Neural progenitor cell (in vitro differentiated cells): ENCODE results near the gene ADARB2.

Source experiments
- EZH2 ChIP-seq: fragments of 200-600 bp; sonication (generic); IDR thresholded peaks from 2 replicates; pipeline ENCODE4 v1.6.1; 2017; ENCODE audit warnings: antibody characterized with exemption, mild to moderate bottlenecking, moderate library complexity
- EZH2phosphoT487 ChIP-seq: fragments of 200-600 bp; sonication (generic); IDR thresholded peaks from 2 replicates; pipeline ENCODE4 v1.6.1; 2017; ENCODE audit warnings: antibody characterized with exemption
- TF ChIP-seq, protein P1 (sequence below): fragments of 200-600 bp; sonication (generic); IDR thresholded peaks from 2 replicates; pipeline ENCODE4 v1.5.1; 2017; ENCODE audit warnings: antibody characterized with exemption, mild to moderate bottlenecking

DNA sequence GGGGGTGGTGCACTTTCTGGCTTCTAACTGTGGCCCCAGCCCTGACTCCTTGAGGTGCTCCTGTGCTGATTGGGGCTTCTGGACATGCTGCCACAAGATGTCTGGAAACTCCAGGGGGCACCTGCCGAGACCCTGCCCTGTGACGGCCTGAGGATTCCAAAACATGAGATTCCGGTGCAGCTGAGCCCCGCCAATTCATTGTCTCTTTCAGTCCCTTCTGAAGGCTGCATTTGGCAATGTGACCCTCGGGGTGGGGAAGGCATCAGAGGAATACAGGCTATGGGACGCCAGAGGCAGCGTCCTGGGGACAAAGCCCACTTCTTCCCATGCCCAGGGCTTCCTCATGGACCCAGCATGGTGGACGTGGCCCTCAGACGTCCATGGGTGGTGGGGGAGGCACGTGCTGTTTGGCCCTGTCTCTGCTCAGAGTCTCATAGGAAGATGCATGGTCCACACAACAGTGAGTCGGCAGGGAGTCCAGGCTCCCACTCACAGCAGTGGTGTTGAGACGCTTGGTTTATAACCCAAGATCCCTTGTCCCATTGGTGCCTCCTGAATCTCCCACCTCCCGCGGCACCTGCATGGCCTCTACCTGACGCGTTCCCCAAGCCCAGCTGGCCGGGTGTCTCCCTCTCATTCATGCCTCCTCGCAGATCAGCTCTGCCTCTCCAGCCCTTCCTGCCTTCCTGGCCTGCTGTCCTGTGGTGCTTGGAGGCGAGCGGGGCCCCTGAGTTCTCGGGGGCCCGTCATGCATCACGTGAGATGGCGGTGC lies 551.2 kb downstream of the ADARB2 start:
- TF ChIP-seq, protein P1, sequence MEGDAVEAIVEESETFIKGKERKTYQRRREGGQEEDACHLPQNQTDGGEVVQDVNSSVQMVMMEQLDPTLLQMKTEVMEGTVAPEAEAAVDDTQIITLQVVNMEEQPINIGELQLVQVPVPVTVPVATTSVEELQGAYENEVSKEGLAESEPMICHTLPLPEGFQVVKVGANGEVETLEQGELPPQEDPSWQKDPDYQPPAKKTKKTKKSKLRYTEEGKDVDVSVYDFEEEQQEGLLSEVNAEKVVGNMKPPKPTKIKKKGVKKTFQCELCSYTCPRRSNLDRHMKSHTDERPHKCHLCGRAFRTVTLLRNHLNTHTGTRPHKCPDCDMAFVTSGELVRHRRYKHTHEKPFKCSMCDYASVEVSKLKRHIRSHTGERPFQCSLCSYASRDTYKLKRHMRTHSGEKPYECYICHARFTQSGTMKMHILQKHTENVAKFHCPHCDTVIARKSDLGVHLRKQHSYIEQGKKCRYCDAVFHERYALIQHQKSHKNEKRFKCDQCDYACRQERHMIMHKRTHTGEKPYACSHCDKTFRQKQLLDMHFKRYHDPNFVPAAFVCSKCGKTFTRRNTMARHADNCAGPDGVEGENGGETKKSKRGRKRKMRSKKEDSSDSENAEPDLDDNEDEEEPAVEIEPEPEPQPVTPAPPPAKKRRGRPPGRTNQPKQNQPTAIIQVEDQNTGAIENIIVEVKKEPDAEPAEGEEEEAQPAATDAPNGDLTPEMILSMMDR, result no peak
- TF ChIP-seq EZH2phosphoT487 (no peak), EZH2 (no peak)
